Heart right ventricle (tissue), 16 donors: Measurements from ENCODE around the gene ALG6. TPM values are rescaled to one million over a fixed set of nuclear protein-coding genes. Genes with fewer than 3 reads are reported as not detected.

Source experiments
- ATAC-seq, 8 donors: fragments of 200-7000 bp; cut with Tn5 transposase; one replicate each; pipeline ENCODE4 v1.9.1; 2020; ENCODE audit warnings: mild to moderate bottlenecking in 8 of 8, moderate library complexity in 8 of 8, moderate number of reproducible peaks in 1 of 8
- DNase-seq, 2 donors: peaks; one replicate each; pipeline ENCODE4 v3.0.0-alpha.2; 2020
- H3K27ac ChIP-seq, 10 donors: fragments of 200-600 bp; sonication (generic) in 2 of 10; one replicate each; pipeline versions ENCODE4 v1.5.0 to v1.8.0; 2020 to 2022; ENCODE audit warnings: mild to moderate bottlenecking in 3 of 10
- H3K27me3 ChIP-seq, 7 donors: fragments of 200-600 bp; one replicate each; pipeline ENCODE4 v1.8.0; 2021 to 2022; ENCODE audit warnings: mild to moderate bottlenecking in 2 of 7
- H3K36me3 ChIP-seq, 9 donors: fragments of 200-600 bp; sonication (generic) in 1 of 9; one replicate each; pipeline versions ENCODE4 v1.5.0 to v1.8.0; 2020 to 2022; ENCODE audit warnings: mild to moderate bottlenecking in 2 of 9
- H3K4me1 ChIP-seq, 9 donors: fragments of 200-600 bp; sonication (generic) in 1 of 9; one replicate each; pipeline versions ENCODE4 v1.5.0 to v1.8.0; 2020 to 2022; ENCODE audit warnings: mild to moderate bottlenecking in 4 of 9
- H3K4me3 ChIP-seq, 10 donors: fragments of 200-600 bp; sonication (generic) in 2 of 10; one replicate each; pipeline versions ENCODE4 v1.5.0 to v1.8.0; 2020 to 2022; ENCODE audit warnings: mild to moderate bottlenecking in 7 of 10, moderate library complexity in 2 of 10
- H3K9me3 ChIP-seq, 11 donors: fragments of 200-600 bp in 10 of 11; sonication (generic) in 2 of 11; one replicate each; pipeline versions ENCODE4 v1.5.0 to v1.8.0; 2013 to 2022; ENCODE audit warnings: mild to moderate bottlenecking in 2 of 11, control low read depth in 1 of 11, moderate library complexity in 1 of 11
- CTCF ChIP-seq, 9 donors: fragments of 200-600 bp; sonication (generic) in 2 of 9; IDR thresholded peaks; one replicate each; pipeline versions ENCODE4 v1.5.0 to v1.8.0; 2021 to 2022; ENCODE audit warnings: antibody characterized with exemption in 9 of 9, mild to moderate bottlenecking in 5 of 9, moderate library complexity in 1 of 9
- WGBS, 2 donors: extraction: QIAGEN DNeasy Blood & Tissue Kit; methylation state at CpG; one replicate each; pipeline ENCODE4 v1.1.7; 2013; ENCODE audit warnings: inconsistent platforms in 1 of 2; 5-methylcytosine and 5-hydroxymethylcytosine counted together
- intact Hi-C, 10 donors: fragments of 100-400 bp; cut with DNase I; formaldehyde crosslinking; loops; one replicate each; pipeline versions ENCODE4 v1.11.1 to v1.14.2; 2022
- polyA plus RNA-seq, 2 donors: library from polyadenylated mRNA; stranded (reverse); fragments of 200-250 nt; gene quantifications; one replicate each; pipeline ENCODE4 v1.2.3, GENCODE V29; 2013
- total RNA-seq, 10 donors: library from RNA; stranded (reverse); fragmentation: NEBNext Ultra II Directional in 3 of 10; extraction: Animal tissue kit (Norgen Biotek cat#: 25700) in 3 of 10; gene quantifications; one replicate each; pipeline versions ENCODE4 v1.2.1 to v1.2.4, GENCODE V29; 2021 to 2023
- donor health status: Arrhythmogenic right ventricular cardiomyopathy.
- donor health status: ischemic (EF 13 %, LVEDD 7.1; RV severe dilation, severe dysfunction).
- donor health status: healthy with polysubstance abuse.
- donor health status: DM: no; HTN: yes; CAD: no.
- donor health status: DM: no; HTN: no; CAD: no.
- donor health status: ischemic (EF 25% LVEDD 6.9; RV normal size, moderate dysfunction).
- donor health status: ischemic (EF 25% LVEDD 5.7; RV mildly dilated, moderate dysfunction).
- donor health status: healthy.
- donor health status: DM: yes; HTN: yes; CAD: no.
- donor health status: Ischemic cardiomyopathy.
- donor health status: ischemic (EF 35%, LVEDD 5.7; RV mildly dilated, moderate dysfunction).
- donor health status: nonischemic (EF 11% LVEDD 7.7; RV severe dilation, severe dysfunction).
- donor health status: DM: yes; HTN: yes; CAD: no.
- donor health status: PGD.
- donor health status: ischemic (EF 29% LVEDD 5.4; RV normal size, mild dysfunction).
- donor health status: nonischemic (EF 23%, LVEDD 6.1; RV moderate dilation, normal function).

ALG6 gene
- total and polyA plus RNA-seq, 12 donors: 3.3 to 20.8 (median 4.2) TPM

DNA sequence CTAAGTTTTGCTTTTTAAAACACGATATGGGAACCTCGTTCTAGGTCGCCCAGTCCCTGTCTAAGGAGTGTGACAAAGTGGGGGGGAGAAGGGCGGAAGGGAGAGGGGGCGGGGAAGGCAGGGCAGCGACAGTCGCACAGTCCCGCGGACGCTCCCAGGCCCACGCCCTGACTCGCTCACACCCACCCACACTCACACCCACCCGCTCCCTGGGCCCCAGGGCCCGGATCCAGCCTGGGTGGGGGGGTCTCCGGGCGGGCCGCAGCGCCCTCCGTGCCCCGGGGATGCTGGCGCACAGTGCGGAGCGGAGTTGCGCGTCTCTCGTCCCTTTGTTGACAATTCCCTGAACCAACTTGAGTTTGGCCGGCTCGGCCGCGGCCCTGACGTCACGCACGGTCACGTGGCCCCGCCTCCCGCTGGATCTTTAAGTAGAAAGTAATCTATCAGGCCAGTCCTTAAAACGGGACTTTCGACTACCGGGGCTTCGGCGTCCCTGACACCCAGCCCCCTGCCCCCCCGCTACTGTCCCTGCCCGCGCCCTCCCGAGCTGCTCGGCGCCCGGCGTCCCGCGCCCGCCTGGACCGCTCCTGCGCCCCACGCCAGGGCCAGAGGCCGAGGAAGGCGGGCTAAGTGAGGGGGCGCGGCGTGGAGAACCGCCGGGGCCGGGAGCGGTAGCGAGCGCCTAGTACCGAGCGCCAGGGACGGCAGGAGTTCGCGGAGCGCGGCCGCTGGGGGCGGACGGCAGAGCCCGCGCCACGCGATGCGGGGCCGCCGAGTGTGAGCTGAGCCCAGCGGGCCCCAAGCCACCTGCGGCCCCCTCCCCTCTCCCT is 45.1 kb upstream of the ALG6 start, which contains the start of gene FOXD3:
Gene FOXD3, plus strand, starts transcription at position 454 of the 830 bp plus-strand sequence. CDS start 492 bp downstream, outside the sequence.
- Histone ChIP-seq H3K27me3 (peaks cover 74 to 100% (median 100%) of the 10 kb centered on the region in 7 donors), H3K4me1 (peaks cover 3 to 80% (median 34%) of the 10 kb centered on the region in 9 donors), H3K36me3 (peaks cover 0 to 13% (median 0%) of the 10 kb centered on the region in 9 donors), H3K4me3 (peak within 1 kb of the TSS; percentile 36 to 65 (median 54)), H3K9me3 (no peaks in the 10 kb centered on the region), H3K27ac (peak within 1 kb of the TSS in 2 of 10 donors; percentile 31 to 52)
- no peak for TF ChIP-seq CTCF (IDR thresholded peaks at IDR 0.05)
- peak; percentile 21 to 67 (median 50) for ATAC-seq
- DNase-seq: peak; percentile 25 to 57
- intact Hi-C loops: no loop called here
- WGBS, 2 donors: 0 to 2% methylated on average over 69 to 85 of the region's 85 CpGs

- no peaks in the 10 kb centered on the region for H3K9me3 ChIP-seq
- intact Hi-C loops: no loop called here
- peak overlapping the region in 9 of 10 donors; percentile 36 to 65 (median 54) for H3K4me3 ChIP-seq
- ATAC-seq (no peak), DNase-seq (no peak)
- peak overlapping the region in 2 of 10 donors; percentile 31 to 52 for H3K27ac ChIP-seq
- H3K27me3 ChIP-seq: peaks cover 76 to 100% (median 100%) of the 10 kb centered on the region in 7 donors
- 2 to 4% methylated on average over 94 to 104 of the region's 104 CpGs for WGBS, 2 donors
- H3K4me1 ChIP-seq: peaks cover 0 to 78% (median 27%) of the 10 kb centered on the region in 9 donors
- peaks cover 0 to 13% (median 0%) of the 10 kb centered on the region in 9 donors for H3K36me3 ChIP-seq
- TF ChIP-seq CTCF (IDR thresholded peaks at IDR 0.05): peak in 1 of 9 donors; percentile 6
Observed at GRCh38 chr1:63322944-63323864, 44.2 kb upstream of the ALG6 start.

GRCh38 chr1:63323865-63324778 is 43.3 kb upstream of the ALG6 start:
- no peak for TF ChIP-seq CTCF (IDR thresholded peaks at IDR 0.05)
- H3K27me3 ChIP-seq: peaks cover 71 to 100% (median 100%) of the 10 kb centered on the region in 7 donors
- ATAC-seq (no peak), DNase-seq (no peak)
- H3K27ac ChIP-seq: peak overlapping the region in 1 of 10 donors; percentile 20
- H3K4me3 ChIP-seq: peak overlapping the region in 6 of 10 donors; percentile 8 to 65 (median 54)
- peaks cover 0 to 13% (median 0%) of the 10 kb centered on the region in 9 donors for H3K36me3 ChIP-seq
- H3K9me3 ChIP-seq: no peaks in the 10 kb centered on the region
- peaks cover 0 to 73% (median 27%) of the 10 kb centered on the region in 9 donors for H3K4me1 ChIP-seq
- WGBS, 2 donors: 2 to 4% methylated on average over 100 to 114 of the region's 114 CpGs
- intact Hi-C loops: no loop called here
